Right lobe of liver (tissue), 4 donors: ENCODE measurements around the gene OSBPL3.

Experiments used
- CTCF ChIP-seq, 4 donors: fragments of 200-600 bp in 3 of 4; fragments of 450-650 bp in 1 of 4; IDR thresholded peaks; one replicate each; pipeline versions ENCODE4 v1.5.1 to v1.8.0; 2016 to 2022; ENCODE audit warnings: antibody characterized with exemption in 4 of 4, mild to moderate bottlenecking in 2 of 4
- POLR2A ChIP-seq: fragments of 450-650 bp; IDR thresholded peaks from one replicate; pipeline ENCODE4 v1.6.1; 2017; ENCODE audit warnings: antibody characterized with exemption, mild to moderate bottlenecking
- donor health status: DM: no; HTN: no; CAD: no.
- donor health status: DM: no; HTN: no; CAD: no.
- donor health status: DM: no; HTN: yes; CAD: no.

DNA sequence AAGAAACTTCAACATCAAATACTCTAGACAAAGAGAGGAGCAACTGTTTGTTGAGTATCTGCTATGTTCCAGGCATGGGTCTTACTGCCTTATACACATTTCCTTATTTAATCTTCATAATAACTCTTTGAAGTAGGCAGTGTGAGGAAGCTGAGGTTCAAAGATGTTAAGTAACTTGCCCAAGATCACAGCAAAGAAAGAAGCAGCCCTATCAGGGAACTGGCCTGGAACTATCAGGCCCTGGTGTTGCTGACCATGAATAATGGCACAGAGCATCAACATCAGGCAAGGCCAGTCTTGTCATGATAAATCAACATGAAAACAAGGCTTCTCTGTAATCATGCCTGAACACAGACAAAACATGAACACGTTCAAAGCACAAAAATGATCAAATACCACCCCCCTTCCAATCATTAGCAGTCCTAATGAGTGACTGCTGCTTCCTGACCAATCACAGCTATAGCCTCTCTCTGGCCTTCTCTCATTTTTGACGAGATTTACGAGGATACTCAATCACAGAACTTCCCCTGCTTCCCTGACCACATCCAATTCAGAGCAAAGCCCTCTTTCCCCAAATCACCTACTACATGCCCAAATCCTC lies 225.0 kb downstream of the OSBPL3 start:
- TF ChIP-seq CTCF (IDR thresholded peaks at IDR 0.05) = no peak
- TF ChIP-seq POLR2A = no peak
